GM23248 (cell line): Measurements from ENCODE around the gene DCAF7.

Experiments used
- EZH2 ChIP-seq: fragments of 200-600 bp; sonication (generic); IDR thresholded peaks from 2 replicates; pipeline ENCODE4 v1.6.1; 2018; ENCODE audit warnings: antibody characterized with exemption, mild to moderate bottlenecking; ENCODE audit not compliant: insufficient read depth, poor library complexity, severe bottlenecking
- EZH2phosphoT487 ChIP-seq: fragments of 200-600 bp; sonication (generic); IDR thresholded peaks from 2 replicates; pipeline ENCODE4 v1.6.1; 2018; ENCODE audit warnings: antibody characterized with exemption, moderate library complexity, mild to moderate bottlenecking, low read depth; ENCODE audit not compliant: insufficient read depth

DNA sequence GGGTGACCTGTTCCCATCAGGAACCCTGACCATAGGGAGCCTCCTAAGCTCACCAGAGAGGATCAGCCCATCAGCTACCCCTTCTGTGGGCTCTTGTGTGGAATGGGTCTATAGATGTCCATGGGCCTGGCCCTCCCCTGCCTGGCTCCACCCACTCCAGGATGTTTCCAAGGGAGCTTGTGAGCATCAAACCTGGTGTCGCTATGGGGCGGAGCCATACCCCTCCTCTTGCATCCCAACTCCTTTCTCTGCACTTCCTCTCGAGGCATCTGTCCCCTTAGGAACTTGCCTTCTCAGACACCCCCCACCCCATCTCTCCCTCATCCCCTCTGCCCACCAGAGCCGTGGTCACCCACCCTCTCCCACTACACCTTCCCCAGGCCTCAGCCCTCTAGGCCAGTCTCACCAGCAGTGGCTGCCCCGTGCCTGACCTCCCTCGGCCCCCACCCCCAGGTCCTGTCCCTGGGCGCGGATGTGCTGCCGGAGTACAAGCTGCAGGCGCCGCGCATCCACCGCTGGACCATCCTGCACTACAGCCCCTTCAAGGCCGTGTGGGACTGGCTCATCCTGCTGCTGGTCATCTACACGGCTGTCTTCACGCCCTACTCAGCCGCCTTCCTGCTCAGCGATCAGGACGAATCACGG lies 16.7 kb upstream of the DCAF7 start:
- TF ChIP-seq EZH2 (no peak), EZH2phosphoT487 (no peak)
